Activated T-cell treated with anti-CD3 and anti-CD28 coated beads, Interleukin-2, amount 50 U/mL, for 4 hours (primary cell): ENCODE measurements around the gene ARFGEF2. TPM values are rescaled to one million over a fixed set of nuclear protein-coding genes. Genes with fewer than 3 reads are reported as not detected.

Experiments used
- ATAC-seq, 2 donors: fragments of 200-7000 bp; cut with Tn5 transposase; one replicate each; pipeline ENCODE4 v1.10.0; 2021
- DNase-seq: peaks from one replicate; pipeline ENCODE4 v3.0.0-alpha.2; 2020
- H3K27me3 Mint-ChIP-seq: one replicate; pipeline ENCODE4 v1.8.0; 2021; ENCODE audit warnings: low read depth, mixed read lengths
- H3K36me3 Mint-ChIP-seq: one replicate; pipeline ENCODE4 v1.8.0; 2022; ENCODE audit warnings: mixed read lengths; ENCODE audit not compliant: insufficient read depth
- H3K4me1 Mint-ChIP-seq: one replicate; pipeline ENCODE4 v1.8.0; 2021; ENCODE audit warnings: low read depth, mixed read lengths
- H3K4me3 Mint-ChIP-seq: one replicate; pipeline ENCODE4 v1.8.0; 2021; ENCODE audit warnings: mild to moderate bottlenecking, moderate library complexity, mixed read lengths
- H3K9me3 Mint-ChIP-seq: one replicate; pipeline ENCODE4 v1.8.0; 2021; ENCODE audit warnings: mixed read lengths
- total RNA-seq, 3 donors: library from RNA; stranded (reverse); gene quantifications; one replicate each; pipeline ENCODE4 v1.2.1, GENCODE V29; 2021

ARFGEF2 gene
- total RNA-seq, 3 donors from 2014 or later, result 27.8 to 31.6 (median 28.3) TPM

- ATAC-seq (peak; percentile 9 to 33), DNase-seq (no peak)
- H3K9me3 Mint-ChIP-seq, result peaks cover 4% of the 10 kb centered on the region
- H3K36me3 Mint-ChIP-seq, result no peaks in the 10 kb centered on the region
- H3K4me3 Mint-ChIP-seq, result no peak overlapping the region
- peaks cover 1% of the 10 kb centered on the region for H3K27me3 Mint-ChIP-seq
- peaks cover 15% of the 10 kb centered on the region for H3K4me1 Mint-ChIP-seq
Observed at GRCh38 chr20:48908656-48909319, 12.7 kb upstream of the ARFGEF2 start.

- no peak overlapping the region for H3K4me3 Mint-ChIP-seq
- no peaks in the 10 kb centered on the region for H3K36me3 Mint-ChIP-seq
- DNase-seq, result no peak
- H3K4me1 Mint-ChIP-seq, result peaks cover 10% of the 10 kb centered on the region
- peaks cover 4% of the 10 kb centered on the region for H3K27me3 Mint-ChIP-seq
- peaks cover 4% of the 10 kb centered on the region for H3K9me3 Mint-ChIP-seq
- ATAC-seq, result no peak
Observed at GRCh38 chr20:48909910-48910309, 11.6 kb upstream of the ARFGEF2 start.

- Mint-ChIP-seq H3K4me3 (no peak overlapping the region), H3K36me3 (no peaks in the 10 kb centered on the region), H3K9me3 (peaks cover 4% of the 10 kb centered on the region), H3K27me3 (peaks cover 4% of the 10 kb centered on the region), H3K4me1 (peaks cover 10% of the 10 kb centered on the region)
- ATAC-seq, result peak in 1 of 2 donors; percentile 21
- DNase-seq, result no peak
Observed at GRCh38 chr20:48910347-48910781, 11.1 kb upstream of the ARFGEF2 start.

- peaks cover 10% of the 10 kb centered on the region for H3K4me1 Mint-ChIP-seq
- no peak for ATAC-seq
Observed at GRCh38 chr20:48912065-48912464, 9.4 kb upstream of the ARFGEF2 start.

GRCh38 chr20:48916699-48917098 lies 4.8 kb upstream of the ARFGEF2 start:
- ATAC-seq, result no peak
- Mint-ChIP-seq H3K9me3 (no peaks in the 10 kb centered on the region), H3K4me3 (no peak overlapping the region), H3K27me3 (peaks cover 4% of the 10 kb centered on the region), H3K36me3 (no peaks in the 10 kb centered on the region), H3K4me1 (peaks cover 14% of the 10 kb centered on the region)
- no peak for DNase-seq

More at GRCh38 chr20:48912065-48912464, 9.4 kb upstream of the ARFGEF2 start:
- H3K27me3 Mint-ChIP-seq, result peaks cover 4% of the 10 kb centered on the region
- no peaks in the 10 kb centered on the region for H3K36me3 Mint-ChIP-seq
- no peak overlapping the region for H3K4me3 Mint-ChIP-seq
- H3K9me3 Mint-ChIP-seq, result peaks cover 4% of the 10 kb centered on the region
- no peak for DNase-seq

GRCh38 chr20:48919336-48919881 lies 2.1 kb upstream of the ARFGEF2 start:
- ATAC-seq (no peak), DNase-seq (no peak)
- Mint-ChIP-seq H3K27me3 (no peaks in the 10 kb centered on the region), H3K4me1 (peaks cover 35% of the 10 kb centered on the region), H3K4me3 (peak overlapping the region; percentile 37), H3K9me3 (no peaks in the 10 kb centered on the region), H3K36me3 (no peaks in the 10 kb centered on the region)

GRCh38 chr20:48919882-48920526 lies 1.5 kb upstream of the ARFGEF2 start:
- no peak for ATAC-seq
- no peak for DNase-seq
- H3K9me3 Mint-ChIP-seq, result no peaks in the 10 kb centered on the region
- no peaks in the 10 kb centered on the region for H3K27me3 Mint-ChIP-seq
- peaks cover 40% of the 10 kb centered on the region for H3K4me1 Mint-ChIP-seq
- peak overlapping the region; percentile 98 for H3K4me3 Mint-ChIP-seq
- H3K36me3 Mint-ChIP-seq, result no peaks in the 10 kb centered on the region

GRCh38 chr20:48920527-48921167 lies 864 bp upstream of the ARFGEF2 start:
- no peaks in the 10 kb centered on the region for H3K27me3 Mint-ChIP-seq
- DNase-seq, result no peak
- no peaks in the 10 kb centered on the region for H3K9me3 Mint-ChIP-seq
- ATAC-seq, result no peak
- peaks cover 41% of the 10 kb centered on the region for H3K4me1 Mint-ChIP-seq
- H3K36me3 Mint-ChIP-seq, result no peaks in the 10 kb centered on the region
- peak overlapping the region; percentile 98 for H3K4me3 Mint-ChIP-seq

GRCh38 chr20:48921883-48922820 lies 641 bp downstream of the ARFGEF2 start:
- DNase-seq (peak; percentile 6), ATAC-seq (peak; percentile 64 to 67)
- Mint-ChIP-seq H3K9me3 (no peaks in the 10 kb centered on the region), H3K36me3 (peaks cover 5% of the 10 kb centered on the region), H3K4me1 (peaks cover 54% of the 10 kb centered on the region), H3K4me3 (peak overlapping the region; percentile 95), H3K27me3 (no peaks in the 10 kb centered on the region)

GRCh38 chr20:48923149-48923718 lies 1.7 kb downstream of the ARFGEF2 start:
- H3K36me3 Mint-ChIP-seq, result peaks cover 5% of the 10 kb centered on the region
- no peaks in the 10 kb centered on the region for H3K9me3 Mint-ChIP-seq
- ATAC-seq, result no peak
- H3K4me3 Mint-ChIP-seq, result peak overlapping the region; percentile 95
- H3K4me1 Mint-ChIP-seq, result peaks cover 55% of the 10 kb centered on the region
- no peak for DNase-seq
- no peaks in the 10 kb centered on the region for H3K27me3 Mint-ChIP-seq

- no peaks in the 10 kb centered on the region for H3K9me3 Mint-ChIP-seq
- no peak overlapping the region for H3K4me3 Mint-ChIP-seq
- DNase-seq (no peak), ATAC-seq (no peak)
- peaks cover 5% of the 10 kb centered on the region for H3K36me3 Mint-ChIP-seq
- no peaks in the 10 kb centered on the region for H3K27me3 Mint-ChIP-seq
- peaks cover 57% of the 10 kb centered on the region for H3K4me1 Mint-ChIP-seq
Observed at GRCh38 chr20:48924756-48925109, 3.2 kb downstream of the ARFGEF2 start.

GRCh38 chr20:48926267-48926666 lies 4.8 kb downstream of the ARFGEF2 start:
- Mint-ChIP-seq H3K4me3 (no peak overlapping the region), H3K36me3 (peaks cover 5% of the 10 kb centered on the region), H3K27me3 (no peaks in the 10 kb centered on the region), H3K4me1 (peaks cover 46% of the 10 kb centered on the region), H3K9me3 (no peaks in the 10 kb centered on the region)
- no peak for ATAC-seq
- no peak for DNase-seq

- ATAC-seq (no peak), DNase-seq (no peak)
- peaks cover 46% of the 10 kb centered on the region for H3K4me1 Mint-ChIP-seq
Observed at GRCh38 chr20:48926821-48927220, 5.3 kb downstream of the ARFGEF2 start.

More at GRCh38 chr20:48926821-48927220, 5.3 kb downstream of the ARFGEF2 start:
- Mint-ChIP-seq H3K4me3 (no peak overlapping the region), H3K27me3 (no peaks in the 10 kb centered on the region), H3K36me3 (peaks cover 5% of the 10 kb centered on the region), H3K9me3 (no peaks in the 10 kb centered on the region)
